Activated T-cell treated with anti-CD3 and anti-CD28 coated beads, Interleukin-2, amount 50 U/mL, for 72 hours (primary cell): ENCODE measurements around the gene ARHGEF16. TPM values are rescaled to one million over a fixed set of nuclear protein-coding genes. Genes with fewer than 3 reads are reported as not detected.

ENCODE experiments used
- ATAC-seq, 2 donors: fragments of 150-1000 bp; cut with Tn5 transposase; replicated peaks in 1 of 2; 2 replicates each; pipeline ENCODE4 v1.10.0; 2021; ENCODE audit warnings: moderate library complexity in 2 of 2, mild to moderate bottlenecking in 1 of 2
- DNase-seq, 2 donors: peaks; one replicate each; pipeline ENCODE4 v3.0.0; 2021 to 2022; ENCODE audit warnings: mixed read lengths in 1 of 2
- H3K27ac Mint-ChIP-seq: one replicate; pipeline ENCODE4 v1.8.0; 2022; ENCODE audit warnings: mild to moderate bottlenecking, moderate library complexity, mixed read lengths
- H3K27me3 Mint-ChIP-seq: one replicate; pipeline ENCODE4 v1.8.0; 2022; ENCODE audit warnings: low read depth, mixed read lengths
- H3K36me3 Mint-ChIP-seq, 2 donors: one replicate each; pipeline ENCODE4 v1.8.0; 2022; ENCODE audit warnings: mixed read lengths in 2 of 2, mild to moderate bottlenecking in 1 of 2; ENCODE audit not compliant: insufficient read depth in 2 of 2
- H3K4me1 Mint-ChIP-seq: one replicate; pipeline ENCODE4 v1.8.0; 2022; ENCODE audit warnings: low read depth, mixed read lengths
- H3K4me3 Mint-ChIP-seq, 2 donors: one replicate each; pipeline ENCODE4 v1.8.0; 2022; ENCODE audit warnings: mild to moderate bottlenecking in 2 of 2, mixed read lengths in 2 of 2, moderate library complexity in 2 of 2
- H3K9me3 Mint-ChIP-seq, 2 donors: one replicate each; pipeline ENCODE4 v1.8.0; 2022; ENCODE audit warnings: mixed read lengths in 2 of 2
- total RNA-seq, 2 donors: library from RNA; stranded (reverse); gene quantifications; one replicate each; pipeline ENCODE4 v1.2.3, GENCODE V29; 2022

Gene ARHGEF16
- total RNA-seq, 2 donors from 2014 or later: 0.14 TPM; not detected in 1

DNA sequence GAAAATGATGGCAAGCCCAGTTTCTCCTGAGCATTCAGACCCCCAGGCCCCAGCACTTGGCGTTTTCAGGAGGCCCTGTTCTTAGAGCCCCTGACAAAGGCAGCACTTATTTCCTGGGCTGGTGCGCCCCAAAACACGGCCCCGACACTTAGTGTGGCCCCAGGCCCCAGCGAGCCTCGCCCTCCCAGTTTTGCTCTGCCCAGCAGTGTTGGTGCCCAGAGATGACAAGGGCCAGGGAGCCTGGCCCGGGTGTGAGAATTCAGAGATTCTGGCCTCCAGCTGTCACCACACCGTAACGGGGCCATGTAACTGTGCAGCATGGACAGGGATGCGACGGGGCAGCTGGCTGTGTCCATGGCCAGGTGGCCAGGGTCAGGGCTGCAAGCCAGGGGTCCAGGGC, 18.0 kb upstream of the ARHGEF16 start:
- no peak for ATAC-seq
- no peaks in the 10 kb centered on the region for H3K4me1 Mint-ChIP-seq
- H3K4me3 Mint-ChIP-seq: no peak overlapping the region
- H3K36me3 Mint-ChIP-seq: no peaks in the 10 kb centered on the region
- no peak for DNase-seq
- no peaks in the 10 kb centered on the region for H3K9me3 Mint-ChIP-seq
- H3K27me3 Mint-ChIP-seq: no peaks in the 10 kb centered on the region
- no peak overlapping the region for H3K27ac Mint-ChIP-seq

DNA sequence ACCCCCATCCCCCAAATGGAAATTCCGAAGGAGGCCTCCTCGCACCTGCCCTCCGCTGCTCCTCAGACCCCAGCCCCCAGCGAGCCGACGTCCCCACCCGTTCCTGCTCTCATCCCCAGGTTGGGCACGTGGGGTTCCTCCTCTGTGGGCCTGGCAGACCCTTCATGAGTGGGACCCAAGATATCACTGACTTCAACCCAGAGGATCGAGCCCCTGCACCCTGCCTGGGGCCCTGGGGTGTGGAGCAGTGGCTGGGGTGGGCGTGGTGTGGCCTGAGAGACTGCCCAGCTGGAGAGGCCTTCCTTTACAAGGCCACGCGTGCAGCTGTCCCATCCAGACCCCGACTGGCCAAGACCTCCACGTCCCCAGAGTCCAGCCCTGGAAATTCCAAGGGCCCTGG, 17.6 kb upstream of the ARHGEF16 start:
- ATAC-seq (no peak), DNase-seq (no peak)
- no peaks in the 10 kb centered on the region for H3K36me3 Mint-ChIP-seq
- H3K27ac Mint-ChIP-seq: no peak overlapping the region
- H3K4me1 Mint-ChIP-seq: no peaks in the 10 kb centered on the region
- H3K4me3 Mint-ChIP-seq: no peak overlapping the region
- H3K27me3 Mint-ChIP-seq: no peaks in the 10 kb centered on the region
- H3K9me3 Mint-ChIP-seq: no peaks in the 10 kb centered on the region

DNA sequence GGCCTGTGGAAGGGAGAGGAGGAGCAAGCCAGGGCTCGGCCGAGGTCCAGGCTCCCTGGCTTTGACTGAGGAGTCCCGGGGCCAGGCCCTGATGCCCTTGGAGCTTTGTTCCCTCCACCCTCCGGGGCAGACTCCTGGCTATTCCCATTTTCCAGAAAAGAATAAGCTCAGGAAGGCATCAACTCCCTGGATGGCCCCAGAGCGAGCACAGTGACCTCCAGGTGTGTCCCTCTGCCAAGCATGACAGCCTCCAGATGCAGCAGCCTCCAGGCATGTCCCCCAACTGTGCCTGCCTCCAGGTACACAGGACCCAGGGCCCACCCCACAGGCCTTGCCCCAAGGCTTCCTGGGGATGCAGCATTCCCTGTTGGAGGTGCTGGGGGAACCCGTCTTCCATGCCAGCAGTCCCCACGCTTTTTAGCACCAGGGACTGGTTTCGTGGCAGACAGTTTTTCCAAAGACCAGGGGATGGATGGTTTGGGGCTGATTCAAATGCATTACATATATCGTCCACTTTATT, 15.7 kb upstream of the ARHGEF16 start:
- Mint-ChIP-seq H3K4me3 (no peak overlapping the region), H3K27ac (no peak overlapping the region), H3K36me3 (no peaks in the 10 kb centered on the region), H3K9me3 (no peaks in the 10 kb centered on the region), H3K4me1 (no peaks in the 10 kb centered on the region), H3K27me3 (no peaks in the 10 kb centered on the region)
- ATAC-seq (no peak), DNase-seq (no peak)

DNA sequence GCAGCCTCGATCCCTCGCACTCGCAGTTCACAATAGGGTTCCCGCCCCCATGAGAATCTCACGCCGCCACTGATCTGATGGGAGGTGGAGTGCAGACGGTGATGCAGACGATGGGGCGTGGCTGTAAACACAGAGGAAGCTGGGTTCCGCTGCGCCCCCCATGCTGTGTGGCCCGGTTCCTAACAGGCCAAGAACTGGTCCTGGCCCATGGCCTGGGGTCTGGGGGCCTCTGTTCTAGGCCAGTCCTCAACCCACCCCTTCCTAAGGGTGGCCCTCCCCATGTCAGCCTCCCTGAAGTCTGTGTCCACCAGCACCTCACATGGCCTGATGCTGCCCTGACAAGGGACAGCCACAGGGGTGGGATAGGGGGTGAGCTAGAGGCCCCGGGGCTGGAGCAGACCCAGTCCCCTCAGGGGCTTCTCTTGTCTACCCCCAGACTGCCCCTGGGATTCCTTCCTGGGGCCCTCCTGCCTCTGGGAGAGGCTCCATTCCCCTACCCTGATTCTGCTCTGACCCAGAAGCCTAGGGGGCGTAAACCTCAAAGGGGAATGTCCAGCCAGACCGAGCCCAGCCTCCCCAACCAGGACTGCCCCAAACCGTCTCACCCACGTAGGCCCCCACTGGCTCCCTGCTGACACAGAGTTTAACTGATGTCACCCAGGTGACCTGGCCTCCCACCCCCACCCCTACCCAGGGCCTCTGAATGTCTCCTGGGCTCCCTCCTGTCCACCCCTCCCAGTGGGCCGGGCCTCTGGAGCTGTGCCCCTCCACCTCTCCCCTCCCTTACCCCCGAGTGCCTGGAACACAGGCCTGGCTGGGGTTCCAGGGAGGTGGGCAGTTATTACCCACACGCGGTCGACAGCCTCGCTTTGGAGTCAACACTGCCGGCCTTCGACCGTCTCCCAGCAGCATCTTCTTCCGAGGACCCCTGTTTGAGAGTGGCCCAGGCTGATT, 14.8 kb upstream of the ARHGEF16 start:
- no peaks in the 10 kb centered on the region for H3K36me3 Mint-ChIP-seq
- H3K27me3 Mint-ChIP-seq: no peaks in the 10 kb centered on the region
- H3K9me3 Mint-ChIP-seq: no peaks in the 10 kb centered on the region
- H3K27ac Mint-ChIP-seq: no peak overlapping the region
- no peaks in the 10 kb centered on the region for H3K4me1 Mint-ChIP-seq
- ATAC-seq: no peak
- DNase-seq: no peak
- H3K4me3 Mint-ChIP-seq: no peak overlapping the region

DNA sequence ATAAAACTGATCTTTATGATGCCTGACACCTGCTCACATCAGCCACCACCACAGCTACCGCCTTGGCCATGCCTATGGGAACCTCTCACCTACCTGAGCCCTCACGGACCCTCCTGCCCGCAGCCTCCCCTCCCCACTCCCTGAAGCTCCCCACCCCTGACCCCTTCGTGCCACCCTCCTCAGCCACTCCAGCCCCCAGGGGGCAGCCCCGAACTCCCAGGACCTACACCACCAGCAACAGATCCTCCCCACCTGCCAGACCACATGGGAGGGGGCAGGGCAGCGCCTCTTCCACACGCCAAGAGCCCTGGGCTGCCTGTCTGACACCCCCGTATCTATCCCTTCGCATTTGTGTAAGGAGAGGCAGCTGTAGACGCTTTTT, 14.2 kb upstream of the ARHGEF16 start:
- no peak for DNase-seq
- H3K4me1 Mint-ChIP-seq: no peaks in the 10 kb centered on the region
- ATAC-seq: no peak
- no peaks in the 10 kb centered on the region for H3K9me3 Mint-ChIP-seq
- H3K27me3 Mint-ChIP-seq: no peaks in the 10 kb centered on the region
- H3K27ac Mint-ChIP-seq: no peak overlapping the region
- H3K36me3 Mint-ChIP-seq: no peaks in the 10 kb centered on the region
- no peak overlapping the region for H3K4me3 Mint-ChIP-seq

DNA sequence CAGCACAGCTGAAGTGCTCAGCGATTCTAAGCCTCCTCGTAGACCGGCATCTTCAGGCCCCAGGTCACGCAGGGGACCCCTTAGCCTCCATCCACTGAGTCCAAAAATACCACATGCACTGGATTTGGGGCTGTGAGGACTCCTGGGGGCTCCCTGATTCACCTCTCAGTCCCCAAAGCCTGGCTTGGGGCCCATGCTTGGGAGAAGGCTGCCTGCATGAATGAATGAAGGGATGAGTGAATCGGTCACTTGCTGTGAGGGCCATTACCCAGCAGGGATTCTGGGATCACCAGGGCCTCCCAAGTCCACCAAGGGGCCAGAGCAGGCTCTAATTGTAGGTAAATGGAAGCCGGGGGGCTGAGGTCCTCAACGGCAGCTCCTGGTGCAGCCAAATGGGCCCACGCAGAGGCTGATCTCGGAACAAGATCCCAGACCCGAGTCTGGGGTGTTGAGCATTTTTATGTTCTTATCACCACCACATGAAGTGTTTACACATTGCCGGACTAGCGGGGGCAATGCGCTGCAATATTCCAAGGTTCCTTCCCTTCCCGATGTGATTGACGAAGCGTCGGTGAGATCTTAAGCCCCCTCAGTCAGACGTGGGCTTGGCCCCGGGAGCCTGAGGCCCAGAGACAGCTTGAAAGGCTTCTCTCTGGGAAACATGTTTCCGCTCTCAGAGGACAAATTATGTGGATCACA, 13.6 kb upstream of the ARHGEF16 start:
- no peaks in the 10 kb centered on the region for H3K27me3 Mint-ChIP-seq

DNA sequence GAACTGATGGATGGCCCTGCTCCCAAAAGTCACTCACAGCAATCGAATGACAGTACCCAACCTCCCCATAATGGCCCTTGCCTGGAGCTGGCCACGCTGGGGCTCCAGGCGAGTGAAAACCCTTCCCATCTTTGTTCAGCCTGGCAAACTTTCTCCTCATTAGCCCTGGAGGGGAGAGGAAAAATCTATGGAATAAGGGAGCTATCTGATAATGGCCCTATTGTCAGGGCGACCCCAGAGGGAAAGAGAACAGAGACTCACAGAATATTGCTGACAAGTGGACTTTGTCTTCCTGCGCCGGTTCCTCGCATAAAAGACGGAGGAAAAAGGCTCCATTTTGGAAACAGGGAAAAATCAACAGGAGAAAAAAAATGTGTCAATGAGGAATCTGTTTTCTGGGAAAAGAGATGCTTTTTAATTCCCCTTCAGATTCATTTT, 13.0 kb upstream of the ARHGEF16 start:
- Mint-ChIP-seq H3K36me3 (no peaks in the 10 kb centered on the region), H3K4me3 (no peak overlapping the region), H3K27ac (no peak overlapping the region), H3K4me1 (no peaks in the 10 kb centered on the region), H3K9me3 (no peaks in the 10 kb centered on the region), H3K27me3 (no peaks in the 10 kb centered on the region)
- no peak for DNase-seq
- ATAC-seq: no peak

More for the DNA sequence above, 13.6 kb upstream of the ARHGEF16 start:
- Mint-ChIP-seq H3K27ac (no peak overlapping the region), H3K36me3 (no peaks in the 10 kb centered on the region), H3K9me3 (no peaks in the 10 kb centered on the region), H3K4me1 (no peaks in the 10 kb centered on the region), H3K4me3 (no peak overlapping the region)
- ATAC-seq: no peak
- DNase-seq: no peak

DNA sequence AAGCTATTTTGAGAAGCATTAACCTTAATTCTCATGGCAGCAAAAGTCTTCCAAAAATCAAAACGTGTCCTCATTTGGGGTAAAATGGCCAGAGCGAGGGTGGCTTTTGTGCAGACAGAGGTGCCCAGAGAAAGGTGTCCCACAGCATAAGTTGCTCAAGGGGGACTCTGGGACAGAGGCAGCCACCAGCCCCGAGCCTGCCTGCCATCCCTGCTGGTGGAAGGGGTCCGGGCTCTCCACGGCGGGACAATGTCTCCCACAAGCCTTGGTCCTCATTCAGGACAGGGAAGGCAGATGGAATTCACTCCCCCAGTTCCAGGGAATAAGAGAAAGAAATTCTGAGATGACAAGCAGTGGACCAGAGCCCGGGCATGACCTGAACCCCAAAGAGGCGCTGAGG, 12.6 kb upstream of the ARHGEF16 start:
- no peaks in the 10 kb centered on the region for H3K27me3 Mint-ChIP-seq
- ATAC-seq (no peak), DNase-seq (no peak)
- H3K9me3 Mint-ChIP-seq: no peaks in the 10 kb centered on the region
- H3K4me3 Mint-ChIP-seq: no peak overlapping the region
- H3K36me3 Mint-ChIP-seq: no peaks in the 10 kb centered on the region
- H3K4me1 Mint-ChIP-seq: no peaks in the 10 kb centered on the region
- H3K27ac Mint-ChIP-seq: no peak overlapping the region

DNA sequence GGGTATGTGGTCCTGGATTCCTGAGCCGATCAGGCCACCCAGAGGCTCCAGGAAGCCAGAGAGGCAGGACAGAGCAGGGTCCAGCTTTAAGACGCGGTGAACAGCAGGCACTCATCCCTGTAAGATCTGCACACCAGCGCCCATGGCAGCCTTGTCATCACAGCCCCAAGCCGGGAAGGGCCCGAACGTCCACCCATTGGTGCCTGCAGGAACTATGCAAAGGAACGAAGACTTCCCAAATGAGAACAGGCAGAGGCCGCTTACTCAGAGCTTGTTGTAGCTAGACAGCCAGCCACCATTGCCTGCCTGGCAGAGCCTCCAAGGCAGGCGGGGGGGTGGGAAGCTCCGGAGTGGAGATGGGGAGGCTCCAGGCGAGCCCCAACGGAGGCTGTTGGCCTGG, 12.1 kb upstream of the ARHGEF16 start:
- ATAC-seq (no peak), DNase-seq (no peak)
- peaks cover 0 to under 1% of the 10 kb centered on the region in 2 donors for H3K36me3 Mint-ChIP-seq
- H3K4me3 Mint-ChIP-seq: no peak overlapping the region
- H3K4me1 Mint-ChIP-seq: no peaks in the 10 kb centered on the region
- H3K27ac Mint-ChIP-seq: no peak overlapping the region
- H3K27me3 Mint-ChIP-seq: no peaks in the 10 kb centered on the region
- no peaks in the 10 kb centered on the region for H3K9me3 Mint-ChIP-seq

DNA sequence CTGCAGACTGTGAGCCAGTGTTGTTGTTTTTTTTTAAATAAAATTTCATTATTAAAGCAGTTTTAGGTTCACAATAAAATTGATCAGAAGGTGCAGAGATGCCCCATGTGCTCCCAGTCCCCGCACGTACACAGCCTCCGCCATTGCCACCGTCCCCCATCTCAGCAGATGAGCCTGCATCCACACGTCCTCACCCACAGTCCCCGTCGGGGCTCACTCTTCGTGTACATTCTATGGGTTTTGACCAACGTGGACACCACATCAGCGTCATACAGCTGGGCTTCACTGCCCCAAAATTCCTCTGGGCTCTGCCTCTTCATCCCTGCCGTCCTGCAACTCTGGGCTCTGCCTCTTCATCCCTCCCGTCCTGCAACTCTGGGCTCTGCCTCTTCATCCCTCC, 11.6 kb upstream of the ARHGEF16 start:
- Mint-ChIP-seq H3K9me3 (peaks cover 0 to 2% of the 10 kb centered on the region in 2 donors), H3K4me3 (no peak overlapping the region), H3K27me3 (no peaks in the 10 kb centered on the region), H3K27ac (no peak overlapping the region), H3K4me1 (no peaks in the 10 kb centered on the region), H3K36me3 (peaks cover 0 to 2% of the 10 kb centered on the region in 2 donors)
- no peak for ATAC-seq
- no peak for DNase-seq

DNA sequence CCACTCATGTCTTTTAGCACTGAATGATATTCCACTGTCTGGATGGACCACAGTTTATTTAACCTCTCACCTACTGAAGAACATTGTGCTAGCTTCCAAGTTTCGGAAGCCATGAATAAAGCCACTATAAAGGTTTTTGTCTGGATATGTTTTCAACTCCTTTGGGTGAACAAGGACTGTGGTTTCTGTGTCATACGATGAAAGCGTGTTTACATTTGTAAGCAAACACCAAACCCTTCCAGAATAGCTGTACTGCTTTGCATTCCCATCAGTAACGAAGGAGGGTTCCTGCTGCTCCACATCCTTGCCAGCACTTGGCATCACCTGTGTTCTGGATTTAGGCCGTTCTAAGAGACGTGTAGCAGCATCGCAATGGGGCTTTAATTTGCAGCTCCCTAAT, 10.7 kb upstream of the ARHGEF16 start:
- no peak overlapping the region for H3K27ac Mint-ChIP-seq
- ATAC-seq: no peak
- no peak for DNase-seq
- H3K36me3 Mint-ChIP-seq: peaks cover 1 to 2% of the 10 kb centered on the region in 2 donors
- no peak overlapping the region for H3K4me3 Mint-ChIP-seq
- no peaks in the 10 kb centered on the region for H3K4me1 Mint-ChIP-seq
- H3K9me3 Mint-ChIP-seq: peaks cover 0 to 2% of the 10 kb centered on the region in 2 donors
- H3K27me3 Mint-ChIP-seq: no peaks in the 10 kb centered on the region

DNA sequence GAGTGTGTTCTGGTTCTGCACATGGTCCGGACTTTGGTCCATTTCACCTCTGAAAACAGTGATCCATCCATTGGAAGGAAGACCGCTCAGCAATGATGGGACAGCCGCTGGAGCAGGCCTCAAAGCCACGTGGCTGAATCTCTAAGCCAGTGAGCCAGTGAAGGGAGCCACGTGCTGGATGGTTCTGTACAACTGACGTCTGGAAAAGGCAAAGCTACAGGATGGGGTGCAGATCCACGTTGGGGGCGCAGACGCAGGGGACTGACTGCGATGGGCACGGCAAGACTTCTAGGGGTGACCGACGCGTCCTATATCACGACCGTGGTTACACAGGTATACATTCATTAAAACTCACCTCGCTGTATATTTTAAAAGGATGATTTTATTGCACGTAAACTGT, 10.2 kb upstream of the ARHGEF16 start:
- no peak for DNase-seq
- Mint-ChIP-seq H3K27ac (no peak overlapping the region), H3K4me3 (no peak overlapping the region), H3K27me3 (no peaks in the 10 kb centered on the region), H3K36me3 (peaks cover 1 to 2% of the 10 kb centered on the region in 2 donors), H3K9me3 (peaks cover 0 to 2% of the 10 kb centered on the region in 2 donors), H3K4me1 (no peaks in the 10 kb centered on the region)
- no peak for ATAC-seq

DNA sequence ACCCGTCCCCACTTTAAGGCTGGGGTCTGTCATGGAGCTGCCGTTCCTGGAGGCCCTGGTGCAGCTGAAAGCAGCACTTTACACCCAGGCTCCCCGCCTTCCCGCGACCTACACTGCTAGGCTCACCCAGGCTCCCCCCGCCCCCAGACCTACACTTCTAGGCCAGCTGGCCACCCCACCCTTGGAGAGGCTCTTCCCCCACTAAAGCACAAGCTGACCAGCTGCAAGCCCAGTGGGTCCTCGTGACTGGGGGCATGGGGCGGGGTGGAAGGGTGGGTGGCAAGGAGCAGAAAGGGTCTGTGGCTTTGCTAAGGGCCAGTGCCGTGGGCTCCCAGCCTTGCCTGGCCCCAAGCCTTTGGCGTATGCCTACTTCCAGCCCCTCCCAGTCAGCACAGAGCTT, 9.7 kb upstream of the ARHGEF16 start:
- H3K27me3 Mint-ChIP-seq: peaks cover 3% of the 10 kb centered on the region
- H3K4me1 Mint-ChIP-seq: no peaks in the 10 kb centered on the region
- H3K36me3 Mint-ChIP-seq: peaks cover 1 to 2% of the 10 kb centered on the region in 2 donors
- ATAC-seq: no peak
- no peak for DNase-seq
- H3K9me3 Mint-ChIP-seq: peaks cover 0 to 2% of the 10 kb centered on the region in 2 donors
- H3K27ac Mint-ChIP-seq: no peak overlapping the region
- H3K4me3 Mint-ChIP-seq: no peak overlapping the region
